SK-N-SH treated with all-trans-retinoic acid at 6 μM for 48 hours (cell line): ENCODE results near the gene GLIS2.
A peak's percentile ranks its signal among the peaks of the same experiment; 100 is the strongest.

ENCODE experiments used
- ATAC-seq: fragments of 200-7000 bp; cut with Tn5 transposase; 3 replicates; pipeline ENCODE4 v1.9.1; 2020; ENCODE audit warnings: mild to moderate bottlenecking, moderate library complexity
- ARNTL ChIP-seq: fragments of 450-650 bp; formaldehyde crosslinking; IDR thresholded peaks from 2 replicates; pipeline ENCODE4 v1.5.0; 2020; ENCODE audit warnings: low read depth, mild to moderate bottlenecking, moderate library complexity, borderline replicate concordance
- BACH2 ChIP-seq: fragments of 250-450 bp; sonication (Bioruptor Pico); IDR thresholded peaks from 2 replicates; pipeline ENCODE4 v1.9.0; 2021; ENCODE audit warnings: mild to moderate bottlenecking, borderline replicate concordance
- CREB5 ChIP-seq: fragments of 250-450 bp; sonication (Bioruptor Pico); IDR thresholded peaks from 2 replicates; pipeline ENCODE4 v1.5.1; 2020; ENCODE audit warnings: low read depth, mild to moderate bottlenecking, moderate library complexity
- CSDC2 ChIP-seq: fragments of 250-450 bp; sonication (Bioruptor Pico); IDR thresholded peaks from 2 replicates; pipeline ENCODE4 v1.5.0; 2020; ENCODE audit warnings: mild to moderate bottlenecking, moderate library complexity
- ESRRG ChIP-seq: fragments of 250-450 bp; sonication (Bioruptor Pico); IDR thresholded peaks from 2 replicates; pipeline ENCODE4 v1.6.1; 2021; ENCODE audit warnings: mild to moderate bottlenecking
- GLIS3 ChIP-seq: fragments of 250-450 bp; sonication (Bioruptor Pico); IDR thresholded peaks from 2 replicates; pipeline ENCODE4 v1.5.0; 2020; ENCODE audit warnings: mild to moderate bottlenecking, moderate library complexity
- ISL1 ChIP-seq: fragments of 250-450 bp; sonication (Bioruptor Pico); IDR thresholded peaks from 2 replicates; pipeline ENCODE4 v2.1.2; 2022; ENCODE audit warnings: mild to moderate bottlenecking, moderate library complexity
- PATZ1 ChIP-seq: fragments of 250-450 bp; sonication (Bioruptor Pico); IDR thresholded peaks from 2 replicates; pipeline ENCODE4 v1.8.0; 2020; ENCODE audit warnings: mild to moderate bottlenecking, moderate library complexity, borderline replicate concordance
- POU6F1 ChIP-seq: fragments of 250-450 bp; sonication (Bioruptor Pico); IDR thresholded peaks from 2 replicates; pipeline ENCODE4 v1.8.0; 2021; ENCODE audit warnings: low read depth, mild to moderate bottlenecking, moderate library complexity, borderline replicate concordance
- PPARA ChIP-seq: fragments of 250-450 bp; sonication (Bioruptor Pico); IDR thresholded peaks from 2 replicates; pipeline ENCODE4 v1.5.0; 2020; ENCODE audit warnings: mild to moderate bottlenecking, borderline replicate concordance
- RARB ChIP-seq: fragments of 250-450 bp; sonication (Bioruptor Pico); IDR thresholded peaks from 2 replicates; pipeline ENCODE4 v1.8.0; 2021; ENCODE audit warnings: mild to moderate bottlenecking, moderate library complexity
- SNAI2 ChIP-seq: fragments of 250-450 bp; sonication (Bioruptor Pico); IDR thresholded peaks from 2 replicates; pipeline ENCODE4 v1.5.0; 2020; ENCODE audit warnings: mild to moderate bottlenecking, moderate library complexity
- TOX ChIP-seq: fragments of 250-450 bp; sonication (Bioruptor Pico); IDR thresholded peaks from 2 replicates; pipeline ENCODE4 v1.8.0; 2021; ENCODE audit warnings: mild to moderate bottlenecking, moderate library complexity, borderline replicate concordance
- ZC3H10 ChIP-seq: fragments of 250-450 bp; sonication (Bioruptor Pico); IDR thresholded peaks from 2 replicates; pipeline ENCODE4 v1.5.1; 2021; ENCODE audit warnings: mild to moderate bottlenecking, moderate library complexity
- ZFP3 ChIP-seq: fragments of 250-450 bp; sonication (Bioruptor Pico); IDR thresholded peaks from 2 replicates; pipeline ENCODE4 v1.5.0; 2020; ENCODE audit warnings: mild to moderate bottlenecking, moderate library complexity
- ZFP30 ChIP-seq: fragments of 450-650 bp; formaldehyde crosslinking; IDR thresholded peaks from 2 replicates; pipeline ENCODE4 v1.5.0; 2022; ENCODE audit warnings: mild to moderate bottlenecking, moderate library complexity
- ZNF565 ChIP-seq: fragments of 450-650 bp; formaldehyde crosslinking; conservative IDR thresholded peaks from 2 replicates; pipeline ENCODE4 v1.5.0; 2020; ENCODE audit warnings: low read depth, mild to moderate bottlenecking, moderate library complexity
- ZNF8 ChIP-seq: fragments of 450-650 bp; formaldehyde crosslinking; IDR thresholded peaks from 2 replicates; pipeline ENCODE4 v1.5.0; 2020; ENCODE audit warnings: mild to moderate bottlenecking, moderate library complexity
- TF ChIP-seq, protein P1 (sequence below): fragments of 250-450 bp; sonication (Bioruptor Pico); IDR thresholded peaks from 2 replicates; pipeline ENCODE4 v1.5.1; 2021; ENCODE audit warnings: mild to moderate bottlenecking, moderate library complexity

GLIS2 gene

GRCh38 chr16:4275861-4276260, 40.0 kb upstream of the GLIS2 start:
- ATAC-seq, result no peak
- TF ChIP-seq ZNF565 (CRISPR knock-in tag), result no peak
- TF ChIP-seq ARNTL (CRISPR knock-in tag), result no peak
- TF ChIP-seq ZFP30, result no peak

DNA sequence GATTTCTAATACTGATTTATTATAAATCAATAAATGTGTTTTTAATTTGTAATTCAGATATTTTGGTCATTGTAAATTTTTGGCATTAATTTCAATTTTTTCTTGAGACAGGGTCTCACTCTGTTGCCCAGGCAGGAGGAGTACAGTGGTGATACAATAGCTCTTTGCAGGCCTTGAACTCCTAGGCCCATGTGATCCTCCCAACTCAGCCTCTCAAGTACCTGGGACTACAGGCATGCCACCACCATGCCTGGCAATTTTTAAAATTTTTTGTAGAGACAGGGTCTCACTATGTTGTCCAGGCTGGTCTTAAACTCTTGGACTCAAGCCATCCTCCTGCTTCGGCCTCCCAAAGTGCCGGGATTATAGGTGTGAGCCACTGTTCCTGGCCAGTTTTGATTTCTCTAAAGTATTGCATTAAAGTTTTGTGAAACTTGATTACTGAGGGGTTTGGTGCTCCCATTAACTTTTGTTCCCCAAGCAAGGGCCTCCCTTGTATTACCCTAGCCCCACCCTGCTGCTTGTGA, 37.8 kb upstream of the GLIS2 start:
- TF ChIP-seq GLIS3 (CRISPR knock-in tag) (no peak), ARNTL (CRISPR knock-in tag) (no peak), ZFP30 (no peak), POU6F1 (CRISPR knock-in tag) (no peak), CSDC2 (CRISPR knock-in tag) (no peak), ESRRG (no peak), ISL1 (CRISPR knock-in tag) (no peak), TOX (CRISPR knock-in tag) (no peak), PPARA (no peak), ZFP3 (CRISPR knock-in tag) (no peak), ZNF8 (no peak), ZNF565 (CRISPR knock-in tag) (no peak), BACH2 (no peak), SNAI2 (CRISPR knock-in tag) (no peak)
- ATAC-seq, result no peak

GRCh38 chr16:4280625-4281024, 35.2 kb upstream of the GLIS2 start:
- no peak for ATAC-seq
- TF ChIP-seq PATZ1 (CRISPR knock-in tag), result no peak
- TF ChIP-seq PPARA, result no peak
- TF ChIP-seq GLIS3 (CRISPR knock-in tag), result no peak
- no peak for TF ChIP-seq ISL1 (CRISPR knock-in tag)
- no peak for TF ChIP-seq ZFP30
- no peak for TF ChIP-seq ZC3H10 (CRISPR knock-in tag)
- no peak for TF ChIP-seq POU6F1 (CRISPR knock-in tag)
- no peak for TF ChIP-seq CSDC2 (CRISPR knock-in tag)

- no peak for ATAC-seq
- TF ChIP-seq CREB5 (CRISPR knock-in tag), result no peak
- no peak for TF ChIP-seq ARNTL (CRISPR knock-in tag)
Observed at GRCh38 chr16:4283441-4283840, 32.4 kb upstream of the GLIS2 start.

- ATAC-seq, result peak; percentile 41; the same call in 2 of the 3 replicates
- TF ChIP-seq PPARA (no peak), TOX (CRISPR knock-in tag) (no peak), CREB5 (CRISPR knock-in tag) (no peak), PATZ1 (CRISPR knock-in tag) (no peak), ZFP30 (no peak), ZFP3 (CRISPR knock-in tag) (no peak), ESRRG (no peak), BACH2 (no peak), POU6F1 (CRISPR knock-in tag) (no peak), CSDC2 (CRISPR knock-in tag) (no peak), GLIS3 (CRISPR knock-in tag) (no peak), RARB (CRISPR knock-in tag) (no peak)
- TF ChIP-seq, protein P1, sequence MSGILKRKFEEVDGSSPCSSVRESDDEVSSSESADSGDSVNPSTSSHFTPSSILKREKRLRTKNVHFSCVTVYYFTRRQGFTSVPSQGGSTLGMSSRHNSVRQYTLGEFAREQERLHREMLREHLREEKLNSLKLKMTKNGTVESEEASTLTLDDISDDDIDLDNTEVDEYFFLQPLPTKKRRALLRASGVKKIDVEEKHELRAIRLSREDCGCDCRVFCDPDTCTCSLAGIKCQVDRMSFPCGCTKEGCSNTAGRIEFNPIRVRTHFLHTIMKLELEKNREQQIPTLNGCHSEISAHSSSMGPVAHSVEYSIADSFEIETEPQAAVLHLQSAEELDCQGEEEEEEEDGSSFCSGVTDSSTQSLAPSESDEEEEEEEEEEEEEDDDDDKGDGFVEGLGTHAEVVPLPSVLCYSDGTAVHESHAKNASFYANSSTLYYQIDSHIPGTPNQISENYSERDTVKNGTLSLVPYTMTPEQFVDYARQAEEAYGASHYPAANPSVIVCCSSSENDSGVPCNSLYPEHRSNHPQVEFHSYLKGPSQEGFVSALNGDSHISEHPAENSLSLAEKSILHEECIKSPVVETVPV (CRISPR knock-in tag), result no peak
Observed at GRCh38 chr16:4283939-4284338, 31.9 kb upstream of the GLIS2 start.
